ENCODE measurements around the gene SNED1. TPM values are rescaled to one million over a fixed set of nuclear protein-coding genes. Genes with fewer than 3 reads are reported as not detected.

SNED1 gene
- polyA plus RNA-seq, 1 donor from 2014 or later, result 0.32 TPM

GRCh38 chr2:240981280-240981679 is 17.1 kb upstream of the SNED1 start:
- Histone ChIP-seq H3K27me3 (ENCODE audit: insufficient read depth, low read depth, low read length) (peaks cover 16% of the 10 kb centered on the region), H3K4me3 (ENCODE audit: low read length) (no peak overlapping the region), H3F3A (ENCODE audit: insufficient read depth, low read length, poor library complexity, severe bottlenecking) (no peaks in the 10 kb centered on the region), H4K20me1 (ENCODE audit: insufficient read depth) (no peaks in the 10 kb centered on the region), H3K79me2 (replicated peaks; ENCODE audit: insufficient read depth, low read length) (no peaks in the 10 kb centered on the region), H3K36me3 (ENCODE audit: insufficient read depth, low read length) (no peaks in the 10 kb centered on the region), H2AFZ (ENCODE audit: low read depth, low read length) (no peak overlapping the region), H3K27ac (ENCODE audit: low read length) (no peak overlapping the region), H3K4me2 (ENCODE audit: low read length) (no peak overlapping the region), H3K9ac (ENCODE audit: low read length) (no peak overlapping the region), H3K9me3 (ENCODE audit: low read length) (no peaks in the 10 kb centered on the region), H3K9me2 (ENCODE audit: insufficient read depth, low read length) (no peaks in the 10 kb centered on the region)
- TF ChIP-seq REST (IDR thresholded peaks at IDR 0.05; ENCODE audit: borderline replicate concordance), result no peak
- no peak for TF ChIP-seq EZH2 (IDR thresholded peaks at IDR 0.05; ENCODE audit: borderline replicate concordance, insufficient read depth, low read length, poor library complexity, severe bottlenecking)
- no peak for TF ChIP-seq MXI1 (conservative IDR thresholded peaks at IDR 0.05; ENCODE audit: poor library complexity, severe bottlenecking)
- TF ChIP-seq CTCF (IDR thresholded peaks at IDR 0.05; ENCODE audit: poor library complexity, severe bottlenecking), result no peak
- TF ChIP-seq EP300 (conservative IDR thresholded peaks at IDR 0.05; ENCODE audit: poor library complexity, severe bottlenecking), result no peak
- TF ChIP-seq TAF1 (IDR thresholded peaks at IDR 0.05; ENCODE audit: low read depth), result no peak
- TF ChIP-seq RAD21 (conservative IDR thresholded peaks at IDR 0.05), result no peak
- no peak for TF ChIP-seq POLR2AphosphoS5 (IDR thresholded peaks at IDR 0.05)
- no peak for TF ChIP-seq SMC3 (conservative IDR thresholded peaks at IDR 0.05; ENCODE audit: poor library complexity)

- no peak for TF ChIP-seq RAD21 (conservative IDR thresholded peaks at IDR 0.05)
- TF ChIP-seq EP300 (conservative IDR thresholded peaks at IDR 0.05; ENCODE audit: poor library complexity, severe bottlenecking), result no peak
- no peak for TF ChIP-seq EZH2 (IDR thresholded peaks at IDR 0.05; ENCODE audit: borderline replicate concordance, insufficient read depth, low read length, poor library complexity, severe bottlenecking)
- TF ChIP-seq MXI1 (conservative IDR thresholded peaks at IDR 0.05; ENCODE audit: poor library complexity, severe bottlenecking), result no peak
- TF ChIP-seq TAF1 (IDR thresholded peaks at IDR 0.05; ENCODE audit: low read depth), result no peak
- no peak for TF ChIP-seq POLR2AphosphoS5 (IDR thresholded peaks at IDR 0.05)
- no peak for TF ChIP-seq SMC3 (conservative IDR thresholded peaks at IDR 0.05; ENCODE audit: poor library complexity)
- no peak for TF ChIP-seq CTCF (IDR thresholded peaks at IDR 0.05; ENCODE audit: poor library complexity, severe bottlenecking)
- TF ChIP-seq REST (IDR thresholded peaks at IDR 0.05; ENCODE audit: borderline replicate concordance), result no peak
- Histone ChIP-seq H3K27me3 (ENCODE audit: insufficient read depth, low read depth, low read length) (peaks cover 16% of the 10 kb centered on the region), H3F3A (ENCODE audit: insufficient read depth, low read length, poor library complexity, severe bottlenecking) (no peaks in the 10 kb centered on the region), H3K79me2 (replicated peaks; ENCODE audit: insufficient read depth, low read length) (no peaks in the 10 kb centered on the region), H3K4me3 (ENCODE audit: low read length) (no peak overlapping the region), H3K9ac (ENCODE audit: low read length) (no peak overlapping the region), H2AFZ (ENCODE audit: low read depth, low read length) (no peak overlapping the region), H3K4me2 (ENCODE audit: low read length) (no peak overlapping the region), H3K36me3 (ENCODE audit: insufficient read depth, low read length) (no peaks in the 10 kb centered on the region), H3K9me2 (ENCODE audit: insufficient read depth, low read length) (no peaks in the 10 kb centered on the region), H4K20me1 (ENCODE audit: insufficient read depth) (no peaks in the 10 kb centered on the region), H3K27ac (ENCODE audit: low read length) (no peak overlapping the region), H3K9me3 (ENCODE audit: low read length) (no peaks in the 10 kb centered on the region)
Measured at GRCh38 chr2:240981871-240982800, 16.3 kb upstream of the SNED1 start.

Measured in neural cell (in vitro differentiated cells).